Heart left ventricle (tissue), 16 donors: ENCODE data around the gene FLNA. TPM values are rescaled to one million over a fixed set of nuclear protein-coding genes. Genes with fewer than 3 reads are reported as not detected.
"Not testable (repeated sequence)": the region's sequence is repeated elsewhere in the genome, so short reads cannot be mapped to it uniquely, and the experiment has no call there.

Source experiments
- ATAC-seq, 4 donors: fragments of 200-7000 bp; cut with Tn5 transposase; one replicate each; pipeline ENCODE4 v1.9.1; 2020 to 2022; ENCODE audit warnings: moderate library complexity in 4 of 4, mild to moderate bottlenecking in 3 of 4, moderate number of reproducible peaks in 1 of 4
- DNase-seq, 5 donors: peaks; one replicate each; pipeline ENCODE4 v3.0.0-alpha.2; 2020
- H3K27ac ChIP-seq, 12 donors: fragments of 200-600 bp; sonication (generic) in 4 of 12; one replicate each; pipeline versions ENCODE4 v1.5.0 to v1.8.0; 2016 to 2022; ENCODE audit warnings: mild to moderate bottlenecking in 2 of 12
- H3K27me3 ChIP-seq, 9 donors: fragments of 200-600 bp; sonication (generic) in 2 of 9; one replicate each; pipeline versions ENCODE4 v1.5.1 to v1.8.0; 2016 to 2022; ENCODE audit warnings: mild to moderate bottlenecking in 3 of 9
- H3K36me3 ChIP-seq, 9 donors: fragments of 200-600 bp; sonication (generic) in 2 of 9; one replicate each; pipeline versions ENCODE4 v1.5.0 to v1.8.0; 2018 to 2022; ENCODE audit warnings: mild to moderate bottlenecking in 2 of 9
- H3K4me1 ChIP-seq, 12 donors: fragments of 200-600 bp; sonication (generic) in 4 of 12; one replicate each; pipeline versions ENCODE4 v1.5.0 to v1.8.0; 2016 to 2022; ENCODE audit warnings: mild to moderate bottlenecking in 3 of 12
- H3K4me3 ChIP-seq, 12 donors: fragments of 200-600 bp; sonication (generic) in 4 of 12; one replicate each; pipeline versions ENCODE4 v1.5.0 to v1.8.0; 2017 to 2022; ENCODE audit warnings: mild to moderate bottlenecking in 9 of 12, moderate library complexity in 4 of 12
- H3K9me3 ChIP-seq, 12 donors: fragments of 200-600 bp; sonication (generic) in 4 of 12; one replicate each; pipeline versions ENCODE4 v1.5.0 to v1.8.0; 2016 to 2022; ENCODE audit warnings: mild to moderate bottlenecking in 1 of 12
- CTCF ChIP-seq, 12 donors: fragments of 200-600 bp; sonication (generic) in 4 of 12; IDR thresholded peaks; one replicate each; pipeline versions ENCODE4 v1.5.0 to v1.8.0; 2018 to 2022; ENCODE audit warnings: antibody characterized with exemption in 12 of 12, mild to moderate bottlenecking in 5 of 12
- POLR2A ChIP-seq, 2 donors: fragments of 450-650 bp; IDR thresholded peaks; one replicate each; pipeline ENCODE4 v1.6.1; 2017; ENCODE audit warnings: antibody characterized with exemption in 2 of 2, mild to moderate bottlenecking in 2 of 2, moderate library complexity in 2 of 2
- WGBS, 4 donors: extraction: QIAGEN DNeasy Blood & Tissue Kit in 2 of 4; methylation state at CpG; one replicate each; pipeline versions ENCODE4 v1.1.5 to v1.1.7; 2013 to 2018; 5-methylcytosine and 5-hydroxymethylcytosine counted together
- intact Hi-C, 10 donors: fragments of 100-400 bp; cut with DNase I; formaldehyde crosslinking; loops; one replicate each; pipeline versions ENCODE4 v1.11.1 to v1.14.2; 2022
- polyA plus RNA-seq, 2 donors: library from polyadenylated mRNA; stranded (reverse); fragments of 200-250 nt; gene quantifications; one replicate each; pipeline ENCODE4 v1.2.3, GENCODE V29; 2013
- total RNA-seq, 9 donors: library from RNA; depleted of rRNA in 2 of 9; stranded (reverse); fragments of >200 nt in 2 of 9; fragmentation: NEBNext Ultra II Directional in 3 of 9; extraction: Animal tissue kit (Norgen Biotek cat#: 25700) in 3 of 9; gene quantifications; one replicate each; pipeline versions ENCODE4 v1.1.0 to v1.2.4, GENCODE V29; 2016 to 2023
- donor health status: ischemic (EF 13 %, LVEDD 7.1; RV severe dilation, severe dysfunction).
- donor health status: healthy with polysubstance abuse.
- donor health status: DM: no; HTN: yes; CAD: no.
- donor health status: DM: no; HTN: no; CAD: no.
- donor health status: ischemic (EF 25% LVEDD 6.9; RV normal size, moderate dysfunction).
- donor health status: ischemic (EF 25% LVEDD 5.7; RV mildly dilated, moderate dysfunction).
- donor health status: healthy.
- donor health status: DM: yes; HTN: yes; CAD: no.
- donor health status: ischemic (EF 35%, LVEDD 5.7; RV mildly dilated, moderate dysfunction).
- donor health status: nonischemic (EF 11% LVEDD 7.7; RV severe dilation, severe dysfunction).
- donor health status: DM: yes; HTN: yes; CAD: no.
- donor health status: PGD.
- donor health status: ischemic (EF 29% LVEDD 5.4; RV normal size, mild dysfunction).
- donor health status: nonischemic (EF 23%, LVEDD 6.1; RV moderate dilation, normal function).

The FLNA gene
- total and polyA plus RNA-seq, 11 donors, result 155 to 465 (median 234) TPM

- peak; percentile 85 to 93 (median 90) for ATAC-seq
- intact Hi-C loops, H3K9me3 ChIP-seq, H3K4me1 ChIP-seq, DNase-seq, H3K36me3 ChIP-seq, H3K27me3 ChIP-seq: not testable (repeated sequence)
- WGBS, 4 donors, result 0 to 51% (median 0%) methylated on average over 15 to 23 of the region's 121 CpGs; no CpG with 5 or more reads in 1 of the 4 donors
- H3K27ac ChIP-seq, result peak overlapping the region in 9 of 12 donors; percentile 43 to 85 (median 68)
- peak overlapping the region in 8 of 12 donors; percentile 16 to 48 (median 38) for H3K4me3 ChIP-seq
- TF ChIP-seq CTCF (IDR thresholded peaks at IDR 0.05), result peak in 1 of 12 donors; percentile 19
Observed at GRCh38 chrX:154389812-154390747, 15.6 kb upstream of the FLNA start.

GRCh38 chrX:154388649-154389048 is 14.2 kb upstream of the FLNA start:
- H3K9me3 ChIP-seq, H3K27me3 ChIP-seq, H3K27ac ChIP-seq, H3K4me3 ChIP-seq, intact Hi-C loops, DNase-seq, H3K4me1 ChIP-seq, H3K36me3 ChIP-seq: not testable (repeated sequence)
- WGBS, 4 donors, result no CpG with 5 or more reads among the region's 16 CpGs
- peak in 3 of 4 donors; percentile 0 to 10 (median 7) for ATAC-seq

- peak; percentile 8 to 48 (median 25) for ATAC-seq
- H3K27me3 ChIP-seq, H3K9me3 ChIP-seq, intact Hi-C loops, H3K36me3 ChIP-seq, H3K27ac ChIP-seq, H3K4me1 ChIP-seq, DNase-seq, H3K4me3 ChIP-seq: not testable (repeated sequence)
- no CpG with 5 or more reads among the region's 20 CpGs for WGBS, 4 donors
Observed at GRCh38 chrX:154388094-154388493, 13.7 kb upstream of the FLNA start.

- intact Hi-C loops, result no loop called here
- Histone ChIP-seq H3K36me3 (peaks cover 0 to 18% (median 5%) of the 10 kb centered on the region in 9 donors), H3K27ac (peak overlapping the region in 2 of 12 donors; percentile 21 to 27), H3K4me3 (no peak overlapping the region), H3K9me3 (no peaks in the 10 kb centered on the region), H3K4me1 (peaks cover 0 to 23% (median 10%) of the 10 kb centered on the region in 12 donors), H3K27me3 (no peaks in the 10 kb centered on the region)
- DNase-seq (no peak), ATAC-seq (peak in 1 of 4 donors; percentile 29)
- TF ChIP-seq POLR2A (IDR thresholded peaks at IDR 0.05), result no peak
- TF ChIP-seq CTCF (IDR thresholded peaks at IDR 0.05), result peak in 11 of 12 donors; percentile 4 to 58 (median 38)
- 46 to 73% (median 57%) methylated on average over 8 of the region's 8 CpGs for WGBS, 4 donors
Observed at GRCh38 chrX:154384284-154384892, 10.0 kb upstream of the FLNA start.
